H1 (cell line): ENCODE data around the gene GSTM3.

Experiments used
- CREB1 ChIP-seq: IDR thresholded peaks from 2 replicates; pipeline ENCODE4 v1.6.1; 2012; ENCODE audit warnings: inconsistent platforms
- CTCF ChIP-seq, 3 experiments: IDR thresholded peaks; 1 replicate in 2 of 3; 2 replicates in 1 of 3; pipeline versions ENCODE4 v1.5.1 to v1.6.1; 2011; ENCODE audit warnings: low read length in 3 of 3, mild to moderate bottlenecking in 3 of 3, inconsistent platforms in 2 of 3, low read depth in 1 of 3, moderate library complexity in 1 of 3; ENCODE audit not compliant: insufficient read depth in 1 of 3; ENCODE audit errors: control extremely low read depth in 1 of 3
- EZH2 ChIP-seq: fragments of 200-600 bp; sonication (generic); IDR thresholded peaks from 2 replicates; pipeline ENCODE4 v1.7.1; 2012; ENCODE audit warnings: low read depth, mild to moderate bottlenecking, moderate library complexity, low read length, inconsistent platforms; ENCODE audit not compliant: severe bottlenecking
- KDM1A ChIP-seq: fragments of 200-600, 300-600 bp; sonication (generic); IDR thresholded peaks from 2 replicates; pipeline ENCODE4 v1.7.1; 2016; ENCODE audit warnings: mild to moderate bottlenecking, low read length, borderline replicate concordance
- KDM5A ChIP-seq: fragments of 200-600 bp; IDR thresholded peaks from 2 replicates; pipeline ENCODE4 v1.7.1; 2012; ENCODE audit warnings: mild to moderate bottlenecking, low read length, inconsistent platforms, mixed read lengths
- POLR2A ChIP-seq, 2 experiments: IDR thresholded peaks; 1 replicate in 1 of 2; 2 replicates in 1 of 2; pipeline ENCODE4 v1.6.1; 2011; ENCODE audit warnings: low read depth in 2 of 2, low read length in 2 of 2, mild to moderate bottlenecking in 2 of 2; ENCODE audit errors: control extremely low read depth in 1 of 2
- YY1 ChIP-seq: IDR thresholded peaks from 2 replicates; pipeline ENCODE4 v1.6.1; 2011; ENCODE audit warnings: low read depth, mild to moderate bottlenecking, low read length

GRCh38 chr1:109732390-109732881 lies 8.4 kb downstream of the GSTM3 start:
- TF ChIP-seq CTCF (IDR thresholded peaks at IDR 0.05; ENCODE audit: control extremely low read depth in 1 of 3, insufficient read depth in 1 of 3, low read depth in 1 of 3, low read length in 3 of 3) (no peak), POLR2A (IDR thresholded peaks at IDR 0.05; ENCODE audit: control extremely low read depth in 1 of 2, low read depth in 2 of 2, low read length in 2 of 2) (no peak), CREB1 (no peak), EZH2 (no peak), KDM5A (no peak), KDM1A (no peak), YY1 (no peak)
